HG03097 (cell line): Measurements from ENCODE around the gene HDAC4.

Experiments used
- ATAC-seq: cut with Tn5 transposase; IDR thresholded peaks from one replicate; pipeline ENCODE4 v1.9.1; 2021; ENCODE audit not compliant: unreplicated experiment, low FRiP score

The HDAC4 gene

GRCh38 chr2:239229545-239230279, 171.1 kb downstream of the HDAC4 start:
- no peak for ATAC-seq

- ATAC-seq, result no peak
Observed at GRCh38 chr2:239227661-239228371, 173.0 kb downstream of the HDAC4 start.

GRCh38 chr2:239226677-239227581, 173.9 kb downstream of the HDAC4 start:
- ATAC-seq, result no peak

GRCh38 chr2:239225871-239226561, 174.8 kb downstream of the HDAC4 start:
- ATAC-seq, result no peak

- no peak for ATAC-seq
Observed at GRCh38 chr2:239225371-239225851, 175.4 kb downstream of the HDAC4 start.

- ATAC-seq, result no peak
Observed at GRCh38 chr2:239224955-239225354, 175.9 kb downstream of the HDAC4 start.

GRCh38 chr2:239224199-239224570, 176.6 kb downstream of the HDAC4 start:
- no peak for ATAC-seq

GRCh38 chr2:239223310-239224198, 177.3 kb downstream of the HDAC4 start:
- no peak for ATAC-seq

GRCh38 chr2:239222706-239223309, 178.0 kb downstream of the HDAC4 start:
- ATAC-seq, result no peak

GRCh38 chr2:239222312-239222660, 178.5 kb downstream of the HDAC4 start:
- ATAC-seq, result no peak

GRCh38 chr2:239220981-239221396, 179.8 kb downstream of the HDAC4 start:
- no peak for ATAC-seq

- no peak for ATAC-seq
Observed at GRCh38 chr2:239220341-239220740, 180.5 kb downstream of the HDAC4 start.

GRCh38 chr2:239216614-239217273, 184.1 kb downstream of the HDAC4 start:
- no peak for ATAC-seq

- no peak for ATAC-seq
Observed at GRCh38 chr2:239215988-239216613, 184.7 kb downstream of the HDAC4 start.

GRCh38 chr2:239215136-239215925, 185.5 kb downstream of the HDAC4 start:
- no peak for ATAC-seq

GRCh38 chr2:239214725-239215124, 186.1 kb downstream of the HDAC4 start:
- no peak for ATAC-seq

GRCh38 chr2:239213643-239214101, 187.1 kb downstream of the HDAC4 start:
- ATAC-seq, result no peak
